Liver (tissue), 3 donors: Measurements from ENCODE around the gene MYO18B.

Experiments
- CTCF ChIP-seq: fragments of 150-350 bp; IDR thresholded peaks from 2 replicates; pipeline ENCODE4 v1.5.1; 2017; ENCODE audit warnings: improper control_type of control experiment, low read depth, low read length; ENCODE audit not compliant: missing input control
- GABPA ChIP-seq, 2 donors: IDR thresholded peaks in 1 of 2; conservative IDR thresholded peaks in 1 of 2; 2 replicates each; pipeline ENCODE4 v1.6.1; 2016; ENCODE audit warnings: antibody characterized with exemption in 2 of 2, mild to moderate bottlenecking in 1 of 2, moderate library complexity in 1 of 2
- JUND ChIP-seq, 2 donors: IDR thresholded peaks; 2 replicates each; pipeline ENCODE4 v1.6.1; 2016; ENCODE audit warnings: antibody characterized with exemption in 2 of 2
- MAX ChIP-seq: IDR thresholded peaks from 2 replicates; pipeline ENCODE4 v1.6.1; 2016; ENCODE audit warnings: antibody characterized with exemption
- NR2F2 ChIP-seq: IDR thresholded peaks from 2 replicates; pipeline ENCODE4 v1.6.1; 2016; ENCODE audit warnings: antibody characterized with exemption
- RAD21 ChIP-seq, 2 donors: IDR thresholded peaks; 2 replicates each; pipeline ENCODE4 v1.6.1; 2016; ENCODE audit warnings: antibody characterized with exemption in 2 of 2, mild to moderate bottlenecking in 2 of 2
- REST ChIP-seq: IDR thresholded peaks from 2 replicates; pipeline ENCODE4 v1.6.1; 2016; ENCODE audit warnings: antibody characterized with exemption, mild to moderate bottlenecking
- RXRA ChIP-seq, 2 donors: IDR thresholded peaks; 2 replicates each; pipeline ENCODE4 v1.6.1; 2017 to 2018; ENCODE audit warnings: antibody characterized with exemption in 2 of 2, mild to moderate bottlenecking in 1 of 2
- donor health status: healthy.
- donor health status: healthy.

- TF ChIP-seq RXRA (IDR thresholded peaks at IDR 0.05) (no peak), CTCF (no peak), REST (no peak), GABPA (IDR thresholded peaks at IDR 0.05 in 1 of 2, conservative IDR thresholded peaks at IDR 0.05 in 1 of 2) (no peak), NR2F2 (no peak), RAD21 (IDR thresholded peaks at IDR 0.05) (no peak), JUND (IDR thresholded peaks at IDR 0.05) (no peak), MAX (no peak)
Observed at GRCh38 chr22:25938151-25938550, 196.2 kb downstream of the MYO18B start.
